ENCODE data around the gene FAM222B. TPM values are rescaled to one million over a fixed set of nuclear protein-coding genes. Genes with fewer than 3 reads are reported as not detected.

FAM222B gene
- total RNA-seq, 2 experiments from 2014 or later = 4.0 to 15.2 TPM

- no peaks in the 10 kb centered on the region for H3K9me2 ChIP-seq (ENCODE audit: insufficient read depth, low read length)
- no peak for DNase-seq (ENCODE audit: low spot score)
- H3K36me3 ChIP-seq (ENCODE audit: insufficient read depth, low read length) = peaks cover 31% of the 10 kb centered on the region
- intact Hi-C loops (cut with micrococcal nuclease; ENCODE audit: unreplicated experiment) = loop anchor here (1.0 to 5.0 kb wide), 5 partner anchors 36 to 153 kb away; partner anchors contain the start of genes DHRS13, NEK8 and TLCD1
- no peak for TF ChIP-seq EZH2phosphoT487 (IDR thresholded peaks at IDR 0.05; ENCODE audit: borderline replicate concordance, low read depth, low read length)
- TF ChIP-seq CTCF (conservative IDR thresholded peaks at IDR 0.05; ENCODE audit: low read length) = no peak
- no peak overlapping the region for H3K27ac ChIP-seq (ENCODE audit: low read depth, low read length, poor library complexity, severe bottlenecking)
- H3K4me2 ChIP-seq (ENCODE audit: low read length) = no peak overlapping the region
- no peak overlapping the region for H3K4me3 ChIP-seq (ENCODE audit: low read depth, low read length, poor library complexity, severe bottlenecking)
- H3K79me2 ChIP-seq (ENCODE audit: insufficient read depth, low read depth, low read length) = no peaks in the 10 kb centered on the region
- no peak overlapping the region for H2AFZ ChIP-seq (ENCODE audit: low read length)
- CTCF ChIA-PET (ENCODE audit: unreplicated experiment) = interaction anchor here (0.9 to 1.6 kb wide), 8 partner anchors 11 to 154 kb away, joined by 3 to 10 read pairs (median 4); partner anchors contain the start of gene TLCD1
- POLR2A ChIA-PET = interaction anchor here (0.5 to 1.3 kb wide), 7 partner anchors 24 to 144 kb away, joined by 3 to 4 read pairs (median 4); no protein-coding TSS in a partner anchor
- no TSS peak for BruUV-seq (replicated peaks)
- no peaks in the 10 kb centered on the region for H3K4me1 ChIP-seq (ENCODE audit: insufficient read depth, low read length, poor library complexity, severe bottlenecking)
- no peaks in the 10 kb centered on the region for H3K9me3 ChIP-seq (ENCODE audit: low read length)
- no peaks in the 10 kb centered on the region for H4K20me1 ChIP-seq (ENCODE audit: insufficient read depth, low read length)
These were observed 79.3 kb downstream of the FAM222B start for GRCh38 chr17:28763137-28763799.

GRCh38 chr17:28760601-28761562 lies 81.7 kb downstream of the FAM222B start:
- H3K9me2 ChIP-seq (ENCODE audit: insufficient read depth, low read length) = no peaks in the 10 kb centered on the region
- no peak overlapping the region for H3K4me3 ChIP-seq (ENCODE audit: low read depth, low read length, poor library complexity, severe bottlenecking)
- ChIA-PET CTCF (ENCODE audit: unreplicated experiment) (no interaction called here), POLR2A (interaction anchor here (0.6 to 1.2 kb wide), 2 partner anchors 76 to 133 kb away, joined by 3 to 4 read pairs; no protein-coding TSS in a partner anchor)
- BruUV-seq (replicated peaks) = no TSS peak
- H3K36me3 ChIP-seq (ENCODE audit: insufficient read depth, low read length) = peaks cover 27% of the 10 kb centered on the region
- no peak for DNase-seq (ENCODE audit: low spot score)
- H3K27ac ChIP-seq (ENCODE audit: low read depth, low read length, poor library complexity, severe bottlenecking) = no peak overlapping the region
- H3K4me1 ChIP-seq (ENCODE audit: insufficient read depth, low read length, poor library complexity, severe bottlenecking) = no peaks in the 10 kb centered on the region
- TF ChIP-seq CTCF (conservative IDR thresholded peaks at IDR 0.05; ENCODE audit: low read length) = no peak
- no peak for TF ChIP-seq EZH2phosphoT487 (IDR thresholded peaks at IDR 0.05; ENCODE audit: borderline replicate concordance, low read depth, low read length)
- H2AFZ ChIP-seq (ENCODE audit: low read length) = no peak overlapping the region
- no peaks in the 10 kb centered on the region for H3K9me3 ChIP-seq (ENCODE audit: low read length)
- no peak overlapping the region for H3K4me2 ChIP-seq (ENCODE audit: low read length)
- H4K20me1 ChIP-seq (ENCODE audit: insufficient read depth, low read length) = no peaks in the 10 kb centered on the region
- intact Hi-C loops (cut with micrococcal nuclease; ENCODE audit: unreplicated experiment) = loop anchor here (5.0 kb wide), 2 partner anchors 34 to 51 kb away; partner anchors contain the start of genes NEK8 and TLCD1
- H3K79me2 ChIP-seq (ENCODE audit: insufficient read depth, low read depth, low read length) = no peaks in the 10 kb centered on the region
